ENCODE results near the gene A3GALT2.

The A3GALT2 gene

DNA sequence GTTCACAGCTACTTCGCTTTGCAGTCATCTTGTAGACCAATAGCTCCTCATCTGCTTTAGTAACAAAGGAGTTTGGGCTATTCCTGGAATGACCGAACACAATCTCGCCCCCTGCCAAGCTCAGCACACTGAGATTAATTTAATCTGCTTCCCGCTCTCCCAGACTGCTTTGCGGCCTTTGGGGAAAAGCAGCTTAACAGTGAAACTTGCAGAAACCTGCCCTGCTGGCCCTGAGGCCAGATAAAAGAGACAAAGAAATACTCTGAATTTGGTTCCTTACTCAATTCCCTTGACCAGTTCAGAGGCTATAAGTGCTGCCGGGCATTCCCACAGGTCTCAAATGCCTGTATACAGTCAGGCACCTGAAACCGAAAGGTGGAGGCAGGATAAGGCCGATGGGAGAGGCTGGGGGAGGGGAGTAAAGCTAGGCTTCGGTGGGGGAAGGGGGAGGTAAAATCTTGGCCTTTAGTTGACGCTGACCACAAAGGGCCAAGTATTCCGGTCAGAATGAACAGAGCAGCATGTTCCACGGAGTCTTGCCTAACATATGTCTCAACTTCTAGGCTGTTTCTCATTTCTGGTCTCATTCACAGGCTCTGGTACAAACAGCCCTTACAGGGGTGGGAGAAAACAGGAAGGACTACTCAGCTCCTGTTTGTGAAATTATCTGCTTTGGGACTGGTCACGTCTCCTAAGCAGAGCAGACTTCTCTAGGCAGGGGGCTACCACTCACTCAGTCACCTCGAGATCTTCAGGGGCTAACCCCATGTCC lies 17.7 kb upstream of the A3GALT2 start:
- no peaks in the 10 kb centered on the region for H3K9me3 ChIP-seq (ENCODE audit: insufficient read depth, low read depth, low read length)
- no peaks in the 10 kb centered on the region for H3F3A ChIP-seq (ENCODE audit: low read depth)
- H2AFZ ChIP-seq (ENCODE audit: low read length): no peak overlapping the region
- peak overlapping the region; percentile 3 for H3K4me2 ChIP-seq (ENCODE audit: low read depth, low read length, poor library complexity, severe bottlenecking)
- peaks cover 98% of the 10 kb centered on the region for H3K79me2 ChIP-seq (ENCODE audit: insufficient read depth, low read length)
- H3K4me1 ChIP-seq (ENCODE audit: insufficient read depth, low read length, poor library complexity, severe bottlenecking): peaks cover 17% of the 10 kb centered on the region
- H4K20me1 ChIP-seq (ENCODE audit: insufficient read depth, low read length, poor library complexity, severe bottlenecking): peaks cover 50% of the 10 kb centered on the region
- H3K9me2 ChIP-seq (replicated peaks; ENCODE audit: low read depth, low read length): no peaks in the 10 kb centered on the region
- peak overlapping the region; percentile 3 for H3K9ac ChIP-seq (ENCODE audit: low read depth, low read length, poor library complexity, severe bottlenecking)
- peaks cover 13% of the 10 kb centered on the region; the same call in 1 of the 2 replicates for H3K36me3 ChIP-seq (ENCODE audit: insufficient read depth, low read length)
- no peak overlapping the region for H3K4me3 ChIP-seq (ENCODE audit: low read length, poor library complexity, severe bottlenecking)
- H3K27me3 ChIP-seq (ENCODE audit: insufficient read depth, low read length, poor library complexity, severe bottlenecking): no peaks in the 10 kb centered on the region
- TF ChIP-seq, protein P1, sequence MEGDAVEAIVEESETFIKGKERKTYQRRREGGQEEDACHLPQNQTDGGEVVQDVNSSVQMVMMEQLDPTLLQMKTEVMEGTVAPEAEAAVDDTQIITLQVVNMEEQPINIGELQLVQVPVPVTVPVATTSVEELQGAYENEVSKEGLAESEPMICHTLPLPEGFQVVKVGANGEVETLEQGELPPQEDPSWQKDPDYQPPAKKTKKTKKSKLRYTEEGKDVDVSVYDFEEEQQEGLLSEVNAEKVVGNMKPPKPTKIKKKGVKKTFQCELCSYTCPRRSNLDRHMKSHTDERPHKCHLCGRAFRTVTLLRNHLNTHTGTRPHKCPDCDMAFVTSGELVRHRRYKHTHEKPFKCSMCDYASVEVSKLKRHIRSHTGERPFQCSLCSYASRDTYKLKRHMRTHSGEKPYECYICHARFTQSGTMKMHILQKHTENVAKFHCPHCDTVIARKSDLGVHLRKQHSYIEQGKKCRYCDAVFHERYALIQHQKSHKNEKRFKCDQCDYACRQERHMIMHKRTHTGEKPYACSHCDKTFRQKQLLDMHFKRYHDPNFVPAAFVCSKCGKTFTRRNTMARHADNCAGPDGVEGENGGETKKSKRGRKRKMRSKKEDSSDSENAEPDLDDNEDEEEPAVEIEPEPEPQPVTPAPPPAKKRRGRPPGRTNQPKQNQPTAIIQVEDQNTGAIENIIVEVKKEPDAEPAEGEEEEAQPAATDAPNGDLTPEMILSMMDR (conservative IDR thresholded peaks at IDR 0.05; ENCODE audit: low read length): no peak
- no peak for TF ChIP-seq EZH2phosphoT487 (IDR thresholded peaks at IDR 0.05; ENCODE audit: borderline replicate concordance)

DNA sequence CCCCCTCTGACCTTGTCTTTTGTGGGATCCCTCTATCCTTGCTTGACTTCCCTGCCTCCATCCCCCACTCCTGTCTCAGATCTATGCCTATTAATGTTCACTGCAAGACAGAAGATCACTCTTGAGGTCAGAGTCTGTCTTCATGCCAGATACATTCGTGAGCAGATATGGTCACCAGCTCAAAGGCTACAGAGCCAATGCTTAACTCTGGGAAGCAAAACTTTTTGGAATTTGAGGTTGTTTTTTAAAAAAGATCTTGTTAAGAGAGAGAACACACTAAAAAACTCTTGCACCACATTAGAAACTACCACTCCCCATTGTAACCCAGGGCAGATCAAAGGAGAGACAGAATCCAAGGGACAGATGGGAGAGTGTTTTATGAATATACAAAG lies 17.1 kb upstream of the A3GALT2 start:
- H3K4me3 ChIP-seq (ENCODE audit: low read length, poor library complexity, severe bottlenecking): no peak overlapping the region
- H3K9me2 ChIP-seq (replicated peaks; ENCODE audit: low read depth, low read length): no peaks in the 10 kb centered on the region
- H4K20me1 ChIP-seq (ENCODE audit: insufficient read depth, low read length, poor library complexity, severe bottlenecking): peaks cover 45% of the 10 kb centered on the region
- peak overlapping the region; percentile 3 for H3K9ac ChIP-seq (ENCODE audit: low read depth, low read length, poor library complexity, severe bottlenecking)
- peaks cover 98% of the 10 kb centered on the region for H3K79me2 ChIP-seq (ENCODE audit: insufficient read depth, low read length)
- H3K36me3 ChIP-seq (ENCODE audit: insufficient read depth, low read length): peaks cover 18% of the 10 kb centered on the region; the same call in 1 of the 2 replicates
- no peaks in the 10 kb centered on the region for H3F3A ChIP-seq (ENCODE audit: low read depth)
- peaks cover 16% of the 10 kb centered on the region for H3K4me1 ChIP-seq (ENCODE audit: insufficient read depth, low read length, poor library complexity, severe bottlenecking)
- peak overlapping the region; percentile 3 for H3K4me2 ChIP-seq (ENCODE audit: low read depth, low read length, poor library complexity, severe bottlenecking)
- TF ChIP-seq, protein P1 (conservative IDR thresholded peaks at IDR 0.05; ENCODE audit: low read length): no peak
- TF ChIP-seq EZH2phosphoT487 (IDR thresholded peaks at IDR 0.05; ENCODE audit: borderline replicate concordance): no peak
- H3K27me3 ChIP-seq (ENCODE audit: insufficient read depth, low read length, poor library complexity, severe bottlenecking): no peaks in the 10 kb centered on the region
- H3K9me3 ChIP-seq (ENCODE audit: insufficient read depth, low read depth, low read length): no peaks in the 10 kb centered on the region
- H2AFZ ChIP-seq (ENCODE audit: low read length): no peak overlapping the region

DNA sequence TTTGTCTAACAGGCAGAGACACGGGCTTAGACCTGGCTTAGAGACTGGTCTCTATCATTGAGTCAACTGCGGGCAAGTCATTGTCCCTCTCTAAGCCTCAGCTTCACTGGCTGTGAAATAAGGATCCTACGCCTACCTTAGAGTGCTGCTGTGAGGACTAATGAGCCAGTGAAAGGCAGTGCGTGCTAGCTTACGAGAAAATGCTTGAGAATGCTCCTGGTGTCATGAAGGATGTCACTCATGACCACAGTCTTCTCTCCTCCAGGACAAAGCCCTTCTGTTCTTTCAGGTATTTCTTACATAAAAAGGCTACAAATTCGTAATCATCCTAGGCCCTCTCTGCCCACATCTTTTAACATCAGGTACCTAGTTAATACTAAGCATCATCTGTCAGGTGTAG lies 16.5 kb upstream of the A3GALT2 start:
- Histone ChIP-seq H3F3A (ENCODE audit: low read depth) (no peaks in the 10 kb centered on the region), H3K4me1 (ENCODE audit: insufficient read depth, low read length, poor library complexity, severe bottlenecking) (peaks cover 10% of the 10 kb centered on the region), H4K20me1 (ENCODE audit: insufficient read depth, low read length, poor library complexity, severe bottlenecking) (peaks cover 45% of the 10 kb centered on the region), H3K9ac (ENCODE audit: low read depth, low read length, poor library complexity, severe bottlenecking) (no peak overlapping the region), H3K4me2 (ENCODE audit: low read depth, low read length, poor library complexity, severe bottlenecking) (no peak overlapping the region), H3K27me3 (ENCODE audit: insufficient read depth, low read length, poor library complexity, severe bottlenecking) (no peaks in the 10 kb centered on the region), H2AFZ (ENCODE audit: low read length) (no peak overlapping the region), H3K9me3 (ENCODE audit: insufficient read depth, low read depth, low read length) (no peaks in the 10 kb centered on the region), H3K36me3 (ENCODE audit: insufficient read depth, low read length) (peaks cover 24% of the 10 kb centered on the region; the same call in 1 of the 2 replicates), H3K79me2 (ENCODE audit: insufficient read depth, low read length) (peaks cover 95% of the 10 kb centered on the region), H3K9me2 (replicated peaks; ENCODE audit: low read depth, low read length) (no peaks in the 10 kb centered on the region), H3K4me3 (ENCODE audit: low read length, poor library complexity, severe bottlenecking) (no peak overlapping the region)
- TF ChIP-seq EZH2phosphoT487 (IDR thresholded peaks at IDR 0.05; ENCODE audit: borderline replicate concordance): no peak
- TF ChIP-seq, protein P1 (conservative IDR thresholded peaks at IDR 0.05; ENCODE audit: low read length): no peak
